Islet precursor cell (in vitro differentiated cells): ENCODE data around the gene KIFC3.
"Not testable (repeated sequence)": the region's sequence is repeated elsewhere in the genome, so short reads cannot be mapped to it uniquely, and the experiment has no call there.

ENCODE experiments used
- DNase-seq: peaks from one replicate; pipeline ENCODE4 v3.0.0-alpha.2; 2018

Gene KIFC3

DNA sequence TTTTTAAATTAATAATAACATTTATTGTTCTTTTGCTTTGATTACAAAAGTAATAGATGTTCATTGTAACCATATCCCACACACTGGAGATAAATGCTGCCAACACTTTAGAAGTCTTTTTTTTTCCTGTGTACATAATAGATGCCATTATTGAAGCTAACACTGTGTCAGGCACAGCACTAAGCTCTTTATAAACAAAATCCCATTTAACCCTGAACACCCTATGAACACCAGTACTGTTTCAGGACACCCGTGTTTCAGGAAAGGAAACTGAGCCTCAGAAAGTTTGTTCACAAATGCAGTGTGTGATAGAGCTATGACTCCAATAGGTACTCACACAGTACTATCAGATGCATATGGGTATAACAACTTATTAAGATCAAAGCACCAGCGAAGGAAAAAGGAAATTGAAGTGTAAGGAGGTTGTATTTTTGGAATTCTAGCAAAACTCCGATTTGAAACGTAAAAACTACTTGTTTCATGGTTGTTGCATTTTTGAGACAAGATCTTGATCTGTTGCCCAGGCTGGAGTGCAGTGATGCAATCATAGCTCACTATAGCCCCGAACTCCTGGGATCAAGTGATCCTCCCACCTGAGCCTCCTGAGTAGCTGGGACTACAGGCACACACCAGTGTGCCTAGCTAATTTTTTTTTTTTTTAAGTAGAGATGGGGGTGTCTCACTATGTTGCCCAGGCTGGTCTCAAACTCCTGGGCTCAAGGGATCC is 2.0 kb upstream of the KIFC3 start:
- no peak for DNase-seq

GRCh38 chr16:57803134-57803990 is 1.1 kb upstream of the KIFC3 start:
- DNase-seq: peak; percentile 86

DNA sequence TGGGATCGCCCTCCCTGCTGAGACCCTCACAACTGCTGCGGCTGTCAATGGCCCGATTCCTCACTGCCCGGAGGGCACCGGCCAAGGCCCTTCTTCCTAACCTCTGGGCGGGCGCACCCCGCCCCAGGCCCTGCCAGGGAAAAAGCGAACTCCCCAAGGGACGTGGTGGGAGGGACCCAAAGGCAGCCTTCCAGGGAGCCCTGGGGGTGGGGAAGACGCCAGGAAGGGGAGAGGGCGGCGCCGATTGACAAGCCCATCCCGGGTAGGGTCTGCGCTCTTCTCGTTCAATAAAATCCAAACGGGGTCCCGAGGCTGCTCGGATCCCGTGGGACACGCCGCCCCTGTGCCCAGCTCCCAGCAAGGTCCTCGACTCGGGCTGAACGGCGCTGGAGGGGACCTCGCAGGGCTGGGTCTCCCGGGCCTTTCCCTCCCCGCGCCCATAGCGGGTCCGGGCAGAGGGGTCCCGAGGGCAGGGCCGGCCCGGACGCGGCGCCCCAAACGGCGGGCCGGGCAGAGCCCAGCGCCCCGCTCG is 416 bp downstream of the KIFC3 start:
- peak; percentile 73 for DNase-seq

DNA sequence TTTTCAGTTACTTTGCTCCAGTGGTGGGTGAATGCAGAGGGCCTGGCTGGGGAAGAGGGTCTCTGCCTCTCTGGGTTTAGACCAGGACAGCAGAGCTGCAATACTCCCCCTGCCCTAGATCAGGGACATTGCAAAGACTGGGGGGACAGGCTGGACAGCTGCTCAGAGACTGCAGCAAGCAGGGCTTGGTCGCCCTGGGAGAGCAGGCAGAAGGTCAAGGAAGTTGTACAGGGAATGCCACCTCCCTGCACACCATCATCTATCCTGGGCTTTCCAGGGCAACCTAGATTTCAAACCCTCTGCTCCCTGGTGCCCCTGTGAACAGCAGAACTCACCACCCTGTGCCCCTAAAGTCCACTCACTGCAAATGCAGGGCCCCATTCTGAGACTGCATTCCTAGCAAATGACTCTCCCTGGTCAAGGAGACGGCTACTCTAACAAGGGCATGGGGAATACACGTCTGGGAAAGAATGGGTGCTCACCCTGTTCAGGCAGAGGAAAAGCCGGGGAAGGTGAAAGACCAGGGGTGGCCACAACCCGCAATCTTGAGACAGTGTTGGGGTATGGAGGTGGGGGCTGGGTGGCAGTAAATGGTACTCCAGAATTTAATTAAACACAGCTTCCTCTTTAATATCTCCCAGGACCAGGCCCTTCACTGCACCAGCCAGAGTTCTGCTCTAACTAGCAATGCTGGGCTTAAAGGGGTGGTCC is 1.0 kb downstream of the KIFC3 start:
- peak; percentile 84 for DNase-seq

DNA sequence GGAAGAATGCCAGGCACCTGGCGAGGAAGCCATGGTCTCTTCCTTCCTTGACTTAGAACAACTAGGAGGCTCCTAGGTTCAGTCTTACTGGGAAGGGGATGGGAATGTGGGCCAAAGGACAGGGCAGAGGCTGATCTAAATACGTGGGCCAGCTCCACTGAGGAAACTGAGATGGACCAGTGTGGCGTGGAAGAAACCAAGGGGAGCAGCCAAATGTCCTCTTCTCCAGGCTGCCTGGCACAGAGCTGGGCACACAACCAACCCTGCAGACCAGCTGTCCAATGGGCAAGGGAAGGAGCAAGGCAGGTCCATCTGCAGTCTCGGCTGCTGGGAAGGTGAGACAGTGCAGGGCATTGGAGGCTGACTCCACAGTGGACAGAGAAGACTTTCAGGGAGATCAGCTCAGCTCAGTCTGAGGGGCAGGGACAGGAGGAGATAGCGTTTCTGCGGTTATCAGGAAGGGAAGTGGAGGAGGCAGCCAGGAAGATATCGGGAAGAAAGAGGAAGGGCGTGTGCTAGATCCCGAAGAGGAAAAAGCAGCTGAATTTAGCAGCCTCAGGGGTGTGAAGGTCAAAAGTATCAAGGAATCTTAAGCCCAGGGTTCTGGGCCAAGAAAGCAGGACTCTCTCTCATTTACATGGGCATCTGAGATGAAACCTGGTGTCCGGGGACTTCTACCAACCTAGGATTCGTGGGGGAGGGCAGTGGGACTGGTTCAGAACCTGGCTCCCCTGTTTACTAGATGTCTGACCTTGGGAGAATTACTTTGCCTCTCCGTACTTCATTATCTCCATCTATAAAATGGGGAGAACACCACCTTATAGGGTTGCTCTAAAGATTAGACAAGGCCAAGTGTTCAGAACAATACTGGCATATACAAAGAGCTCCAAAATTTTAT is 1.8 kb downstream of the KIFC3 start:
- DNase-seq: no peak

DNA sequence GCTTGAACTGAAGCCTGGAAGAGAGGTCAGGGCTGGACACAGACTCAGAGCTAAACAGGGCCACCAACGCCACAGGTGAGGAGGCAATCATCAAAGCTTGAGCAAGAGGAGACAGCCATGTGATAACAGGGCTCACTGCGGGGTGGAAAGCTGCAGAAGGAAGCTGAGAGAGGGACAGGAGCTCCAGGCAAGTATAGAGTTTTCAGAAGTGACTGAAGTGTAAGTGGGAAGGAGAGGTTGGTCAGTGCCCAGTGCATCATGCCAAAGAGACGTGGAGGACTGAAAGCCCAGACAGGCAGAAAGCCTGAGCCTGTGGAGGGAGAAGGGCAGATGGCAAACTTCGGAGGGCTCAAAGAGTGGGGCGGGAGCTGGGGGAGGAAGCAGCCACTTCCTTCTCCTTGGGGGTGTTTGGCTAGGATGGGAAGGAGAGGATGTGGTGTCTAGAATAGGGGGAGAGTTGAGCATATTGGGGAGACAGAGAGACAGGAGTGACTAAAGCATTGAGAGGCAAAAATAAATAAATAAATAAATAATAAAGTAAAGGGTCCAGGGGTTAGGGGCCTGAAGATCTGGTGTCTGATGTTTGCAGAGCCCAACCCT is 2.6 kb downstream of the KIFC3 start:
- DNase-seq: no peak

DNA sequence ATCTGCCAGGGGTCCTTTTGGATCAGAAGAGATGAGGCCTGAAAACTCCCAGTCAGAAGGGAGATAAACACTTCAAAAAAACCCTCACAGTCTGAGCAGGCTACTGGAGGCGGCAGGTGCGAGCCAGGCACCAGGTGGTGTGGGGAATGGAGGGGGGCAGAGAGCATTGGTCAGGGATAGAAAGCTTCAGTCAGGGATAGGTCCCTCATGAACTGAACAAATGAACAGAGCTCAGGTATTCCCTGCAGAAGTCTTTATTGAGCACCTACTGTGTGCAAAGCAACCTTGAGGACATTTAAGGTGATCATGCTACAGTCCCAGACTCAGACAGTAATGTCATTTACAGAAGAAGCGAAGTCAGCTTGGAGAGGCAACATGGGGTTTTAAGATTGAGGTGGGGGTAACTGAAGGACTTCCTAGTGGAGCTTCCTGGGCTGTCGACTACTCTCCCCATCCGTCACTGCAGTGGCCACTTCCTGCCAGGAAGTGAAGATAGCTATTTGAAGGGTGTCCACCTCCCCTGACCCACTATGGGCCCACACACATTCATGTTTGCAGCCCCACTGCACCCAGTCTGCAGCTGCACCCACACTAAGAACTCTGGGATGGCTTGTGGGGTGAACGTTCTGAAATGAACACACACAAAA is 3.2 kb downstream of the KIFC3 start:
- DNase-seq: no peak

DNA sequence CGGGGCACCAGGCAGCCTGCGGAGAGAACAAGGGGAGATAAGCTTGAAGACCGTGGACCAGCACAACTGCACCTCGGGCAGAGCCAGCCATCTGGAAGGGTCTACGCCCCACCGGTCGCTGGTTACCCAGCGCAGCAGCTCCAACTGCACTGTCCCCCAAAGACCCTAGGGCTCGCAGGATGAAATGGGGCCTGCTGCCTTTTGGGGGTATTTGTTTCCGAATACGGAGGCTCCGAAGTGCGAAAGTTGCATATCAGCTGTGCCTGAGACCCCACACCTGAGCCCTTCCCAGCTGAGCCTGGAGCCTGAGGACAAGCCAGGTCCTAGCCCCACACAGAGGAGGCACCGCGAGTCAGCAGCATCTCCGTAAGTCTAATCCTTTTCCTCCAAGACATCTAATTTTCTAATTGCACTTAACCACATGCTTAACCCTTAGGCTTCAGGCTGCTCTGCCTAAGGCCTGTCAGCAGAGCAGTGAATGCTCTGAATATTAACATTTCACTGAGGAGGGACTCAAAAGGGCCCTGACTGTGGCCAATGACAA is 4.0 kb downstream of the KIFC3 start:
- DNase-seq: peak; percentile 77

DNA sequence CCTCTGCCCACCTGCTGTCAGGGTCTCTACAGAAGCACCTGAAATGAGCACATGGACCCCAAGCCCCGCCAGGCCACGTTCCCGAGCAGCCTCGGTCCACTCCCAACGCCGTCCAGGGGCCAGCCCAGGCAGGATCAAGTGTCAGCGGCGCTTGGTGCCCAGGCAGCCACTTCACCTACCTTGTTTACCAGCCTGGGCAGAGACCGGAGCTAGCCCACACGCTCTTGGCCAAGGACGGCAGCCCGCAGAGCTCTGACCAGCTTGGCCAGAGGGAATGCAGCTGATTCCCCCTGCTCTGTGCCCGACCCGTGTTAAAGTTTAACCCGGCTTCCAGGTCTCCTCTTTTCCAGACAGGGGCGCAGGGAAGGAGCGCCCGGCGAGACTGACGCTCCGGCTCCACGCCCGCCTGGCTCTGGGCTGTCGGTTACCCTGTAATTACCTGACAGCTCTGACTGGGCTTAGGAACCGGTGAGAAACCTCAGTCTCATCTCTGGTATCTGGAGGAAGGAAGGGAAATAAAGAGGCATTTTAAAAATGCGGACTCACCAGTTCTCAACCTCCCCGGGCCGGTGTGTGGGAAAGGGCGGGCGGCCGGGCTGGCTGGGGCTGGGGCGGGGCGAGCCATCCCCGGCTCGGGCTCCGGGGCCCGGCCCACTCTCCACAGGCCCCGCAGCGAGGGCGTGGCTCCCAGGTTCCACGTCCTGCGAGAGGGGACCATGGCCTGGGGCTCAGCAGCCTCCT is 4.6 kb downstream of the KIFC3 start:
- DNase-seq: peak; percentile 96

DNA sequence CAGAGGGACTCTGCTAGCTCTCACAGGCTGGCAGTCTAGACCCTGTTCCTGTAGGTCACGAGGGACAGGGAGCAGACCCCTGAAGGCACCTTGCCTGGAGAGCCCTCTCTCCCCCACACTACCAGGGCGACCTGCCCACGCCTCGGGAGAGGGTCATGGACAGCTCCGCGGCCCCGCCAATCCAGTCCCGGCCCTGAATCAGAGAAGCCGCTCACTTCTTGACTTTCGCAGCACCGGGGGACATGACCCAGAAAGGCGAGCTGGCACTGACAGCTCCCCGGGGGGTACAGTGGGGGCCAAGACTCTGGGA is 5.1 kb downstream of the KIFC3 start:
- DNase-seq: no peak

GRCh38 chr16:57796014-57796413 is 6.3 kb downstream of the KIFC3 start:
- DNase-seq: not testable (repeated sequence)

DNA sequence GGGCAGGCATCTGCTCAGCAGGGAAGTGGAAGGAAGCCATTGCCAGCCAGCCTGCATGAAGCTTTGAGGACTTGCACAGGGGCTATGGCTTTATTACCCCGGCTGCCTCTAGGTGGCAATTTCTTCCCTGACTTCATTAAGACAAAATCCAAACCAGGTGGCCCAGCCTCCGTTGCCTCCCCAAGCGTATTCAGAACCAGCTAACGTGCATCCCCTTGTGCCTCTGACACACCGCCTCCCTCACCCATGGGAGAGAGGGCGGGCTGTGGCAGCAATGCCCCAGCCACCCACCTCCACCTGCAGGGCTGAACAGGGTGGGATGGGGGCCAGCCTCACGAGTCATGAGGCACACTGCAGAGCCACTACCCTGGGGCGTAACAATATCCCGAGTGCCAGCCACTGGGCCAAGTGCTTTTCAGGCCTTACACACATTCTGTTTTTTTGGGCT is 6.8 kb downstream of the KIFC3 start:
- DNase-seq: peak; percentile 80

- no peak for DNase-seq
These were observed 7.4 kb downstream of the KIFC3 start for GRCh38 chr16:57794849-57795430.

GRCh38 chr16:57791893-57792461 is 10.3 kb downstream of the KIFC3 start:
- no peak for DNase-seq

DNA sequence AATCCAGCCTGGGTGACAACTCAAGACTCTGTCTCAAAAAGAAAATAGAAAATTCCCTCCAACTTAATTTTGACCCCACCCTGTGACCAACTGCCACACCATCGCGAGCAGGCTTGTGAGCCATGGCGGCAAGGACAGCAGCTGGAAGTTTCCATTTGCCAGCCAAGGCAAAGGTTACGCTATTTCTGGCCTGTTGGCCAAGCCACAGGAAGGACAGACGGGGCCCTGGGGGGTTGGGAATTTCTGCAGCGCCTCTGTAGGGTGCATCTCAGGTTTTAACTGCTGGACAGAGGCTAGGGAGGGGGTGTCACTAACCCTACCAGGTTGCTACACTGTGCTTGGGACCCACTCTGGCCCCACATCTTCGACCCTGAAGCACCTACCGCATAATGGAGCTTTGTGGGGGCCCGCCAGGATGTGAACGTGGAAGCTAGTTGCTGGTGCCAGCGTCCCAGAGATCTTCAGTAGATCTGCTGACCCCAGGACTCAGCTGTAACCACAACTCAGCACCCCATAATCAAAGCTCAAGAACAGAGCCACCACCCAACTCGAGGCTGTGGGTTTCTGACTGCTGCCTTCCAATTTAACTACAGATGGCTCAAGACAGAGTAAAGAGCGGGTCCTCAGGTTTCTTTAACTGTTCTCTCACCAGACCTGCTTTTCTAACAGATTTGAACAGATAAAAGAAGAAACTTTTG is 10.9 kb downstream of the KIFC3 start:
- no peak for DNase-seq

DNA sequence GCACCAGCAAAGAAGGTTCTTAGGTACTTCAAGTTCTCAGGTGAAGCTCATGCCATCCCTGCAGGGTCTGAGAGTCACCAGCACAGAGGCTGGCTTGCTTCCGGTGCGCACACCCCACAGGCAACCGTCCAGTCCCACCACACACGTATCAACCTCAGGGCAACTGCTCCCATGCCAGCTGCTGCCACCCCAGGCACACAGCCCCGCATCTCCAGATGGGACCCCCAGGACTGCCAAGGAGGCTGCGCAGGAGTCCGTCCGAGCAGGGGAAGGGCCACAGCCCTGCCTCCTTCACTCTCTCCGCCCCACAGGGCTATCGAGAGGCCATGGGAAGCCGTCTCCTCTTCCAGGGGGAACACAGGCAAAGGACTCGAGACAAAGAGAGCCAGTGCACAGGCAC is 13.3 kb downstream of the KIFC3 start:
- DNase-seq: no peak

DNA sequence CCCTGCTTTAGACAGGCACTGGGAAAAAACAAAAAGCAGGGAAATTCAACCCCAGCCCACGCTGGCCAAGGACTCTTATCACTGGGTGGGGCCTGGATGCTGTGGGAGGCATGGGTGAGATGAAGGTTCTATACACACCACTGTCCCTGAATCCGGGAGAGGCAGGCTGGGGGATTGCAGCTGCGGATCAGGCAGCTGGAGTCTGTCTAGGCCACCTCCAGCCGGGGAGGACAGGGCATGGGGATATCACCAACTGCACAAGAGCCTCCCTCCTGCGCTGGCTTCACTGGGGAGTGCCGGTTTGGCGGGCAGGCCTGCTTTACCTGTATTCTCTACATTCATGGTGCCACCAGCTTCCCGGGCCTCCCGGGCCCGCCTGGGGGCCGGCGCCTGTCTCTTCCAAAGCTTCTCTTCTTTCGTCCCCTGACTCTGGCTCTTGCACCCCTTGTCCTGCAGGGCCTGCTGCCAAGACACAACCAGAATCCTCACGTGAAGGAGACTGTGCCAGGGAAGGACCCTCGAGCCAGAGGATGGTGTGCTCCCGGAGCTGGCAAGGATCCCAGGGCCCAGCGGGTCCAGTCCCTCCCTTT is 13.9 kb downstream of the KIFC3 start:
- DNase-seq: no peak

GRCh38 chr16:57787519-57787905 is 14.8 kb downstream of the KIFC3 start:
- DNase-seq: no peak
